Fibroblast of lung (primary cell): ENCODE measurements around the gene SDK1. TPM values are rescaled to one million over a fixed set of nuclear protein-coding genes. Genes with fewer than 3 reads are reported as not detected.

Experiments
- DNase-seq, 2 donors: peaks; one replicate each; pipeline versions ENCODE4 v3.0.0 to v3.0.0-alpha.2; 2010; ENCODE audit warnings: low read depth in 2 of 2
- H2AFZ ChIP-seq: 2 replicates; pipeline ENCODE4 v1.5.1; 2012; ENCODE audit warnings: low read length, control low read depth, inconsistent platforms
- H3K27ac ChIP-seq: 2 replicates; pipeline ENCODE4 v1.5.1; 2011; ENCODE audit warnings: low read length, control low read depth; ENCODE audit not compliant: insufficient read depth
- H3K27me3 ChIP-seq: 2 replicates; pipeline ENCODE4 v1.5.1; 2011; ENCODE audit warnings: mild to moderate bottlenecking, low read length; ENCODE audit not compliant: control insufficient read depth, insufficient read depth
- H3K36me3 ChIP-seq: 2 replicates; pipeline ENCODE4 v1.5.1; 2011; ENCODE audit warnings: low read length; ENCODE audit not compliant: control insufficient read depth, insufficient read depth
- H3K4me1 ChIP-seq: 2 replicates; pipeline ENCODE4 v1.5.1; 2011; ENCODE audit warnings: low read length; ENCODE audit not compliant: control insufficient read depth, insufficient read depth; ENCODE audit errors: extremely low read depth
- H3K4me2 ChIP-seq: 2 replicates; pipeline ENCODE4 v1.5.1; 2011; ENCODE audit warnings: low read length, control low read depth; ENCODE audit not compliant: insufficient read depth; ENCODE audit errors: extremely low read depth
- H3K4me3 ChIP-seq, 4 experiments: fragments of 200-600 bp in 1 of 4; sonication (generic) in 1 of 4; replicated peaks in 1 of 4; 2 replicates each; pipeline ENCODE4 v1.5.1; 2011 to 2016; ENCODE audit warnings: low read length in 4 of 4, low read depth in 3 of 4, mild to moderate bottlenecking in 3 of 4, control low read depth in 2 of 4, inconsistent platforms in 1 of 4, mixed read lengths in 1 of 4; ENCODE audit not compliant: insufficient read depth in 1 of 4; ENCODE audit errors: control extremely low read depth in 1 of 4
- H3K79me2 ChIP-seq: 2 replicates; pipeline ENCODE4 v1.5.1; 2012; ENCODE audit warnings: mild to moderate bottlenecking, low read length, inconsistent platforms; ENCODE audit not compliant: control insufficient read depth, insufficient read depth
- H3K9ac ChIP-seq: 2 replicates; pipeline ENCODE4 v1.5.1; 2011; ENCODE audit warnings: mild to moderate bottlenecking, low read length, control low read depth; ENCODE audit not compliant: insufficient read depth
- H3K9me3 ChIP-seq: 2 replicates; pipeline ENCODE4 v1.5.1; 2012; ENCODE audit warnings: low read depth, low read length; ENCODE audit not compliant: control insufficient read depth, insufficient read depth
- H4K20me1 ChIP-seq: 2 replicates; pipeline ENCODE4 v1.5.1; 2011; ENCODE audit warnings: low read length; ENCODE audit not compliant: control insufficient read depth, insufficient read depth; ENCODE audit errors: extremely low read depth
- CTCF ChIP-seq, 2 donors: IDR thresholded peaks in 1 of 2; conservative IDR thresholded peaks in 1 of 2; 1 replicate in 1 of 2; 2 replicates in 1 of 2; pipeline ENCODE4 v1.5.1; 2011 to 2012; ENCODE audit warnings: low read length in 2 of 2, control low read depth in 1 of 2, inconsistent platforms in 1 of 2, low read depth in 1 of 2, mild to moderate bottlenecking in 1 of 2
- EZH2 ChIP-seq: IDR thresholded peaks from 2 replicates; pipeline ENCODE4 v1.5.1; 2012; ENCODE audit warnings: low read length, control low read depth, mild to moderate bottlenecking; ENCODE audit errors: missing control alignments
- polyA plus RNA-seq, 2 donors: library from polyadenylated mRNA; depleted of rRNA in 1 of 2; stranded (reverse) in 1 of 2; unstranded in 1 of 2; fragments of >200 nt; gene quantifications; 2 replicates each; pipeline ENCODE4 v1.2.1, GENCODE V29; 2011 to 2012; ENCODE audit warnings: missing spikeins in 1 of 2
- total RNA-seq: library from RNA; depleted of rRNA; stranded (reverse); fragments of >200 nt; gene quantifications from 2 replicates; pipeline ENCODE4 v1.2.1, GENCODE V29; 2014

SDK1 gene
- total and polyA plus RNA-seq, 2 donors (not counting 1 experiment from before 2014, with no cell fraction given), result 1.0 to 8.6 TPM

GRCh38 chr7:4240520-4241303 lies 939.7 kb downstream of the SDK1 start:
- no peaks in the 10 kb centered on the region for H3K79me2 ChIP-seq
- no peaks in the 10 kb centered on the region for H3K9me3 ChIP-seq
- TF ChIP-seq EZH2, result no peak
- no peak for TF ChIP-seq CTCF (conservative IDR thresholded peaks at IDR 0.05 in 1 of 2, IDR thresholded peaks at IDR 0.05 in 1 of 2; ENCODE audit: low read depth in 1 of 2, low read length in 2 of 2)
- no peak overlapping the region for H3K27ac ChIP-seq
- no peaks in the 10 kb centered on the region for H3K36me3 ChIP-seq
- no peak overlapping the region for H3K9ac ChIP-seq
- H3K4me3 ChIP-seq, result no peak overlapping the region
- no peaks in the 10 kb centered on the region for H3K27me3 ChIP-seq
- H4K20me1 ChIP-seq, result no peaks in the 10 kb centered on the region
- no peak overlapping the region for H2AFZ ChIP-seq
- no peaks in the 10 kb centered on the region for H3K4me1 ChIP-seq
- no peak overlapping the region for H3K4me2 ChIP-seq
- DNase-seq, result no peak

- Histone ChIP-seq H3K79me2 (no peaks in the 10 kb centered on the region), H3K27me3 (no peaks in the 10 kb centered on the region), H3K36me3 (no peaks in the 10 kb centered on the region), H3K4me1 (no peaks in the 10 kb centered on the region), H3K27ac (no peak overlapping the region), H2AFZ (no peak overlapping the region), H3K9ac (no peak overlapping the region), H3K4me2 (no peak overlapping the region), H3K4me3 (no peak overlapping the region), H4K20me1 (no peaks in the 10 kb centered on the region), H3K9me3 (no peaks in the 10 kb centered on the region)
- no peak for DNase-seq
- TF ChIP-seq EZH2 (no peak), CTCF (conservative IDR thresholded peaks at IDR 0.05 in 1 of 2, IDR thresholded peaks at IDR 0.05 in 1 of 2; ENCODE audit: low read depth in 1 of 2, low read length in 2 of 2) (no peak)
These were observed 940.2 kb downstream of the SDK1 start for GRCh38 chr7:4241304-4241612.

- Histone ChIP-seq H3K4me1 (no peaks in the 10 kb centered on the region), H3K4me2 (no peak overlapping the region), H3K27me3 (no peaks in the 10 kb centered on the region), H2AFZ (no peak overlapping the region), H3K27ac (no peak overlapping the region), H3K9ac (no peak overlapping the region), H3K9me3 (no peaks in the 10 kb centered on the region), H3K79me2 (no peaks in the 10 kb centered on the region), H3K4me3 (no peak overlapping the region), H3K36me3 (no peaks in the 10 kb centered on the region), H4K20me1 (no peaks in the 10 kb centered on the region)
- no peak for TF ChIP-seq CTCF (conservative IDR thresholded peaks at IDR 0.05 in 1 of 2, IDR thresholded peaks at IDR 0.05 in 1 of 2; ENCODE audit: low read depth in 1 of 2, low read length in 2 of 2)
- TF ChIP-seq EZH2, result no peak
- DNase-seq, result no peak
These were observed 940.7 kb downstream of the SDK1 start for GRCh38 chr7:4241791-4242190.
